ENCODE results near the gene ADAM8.

DNA sequence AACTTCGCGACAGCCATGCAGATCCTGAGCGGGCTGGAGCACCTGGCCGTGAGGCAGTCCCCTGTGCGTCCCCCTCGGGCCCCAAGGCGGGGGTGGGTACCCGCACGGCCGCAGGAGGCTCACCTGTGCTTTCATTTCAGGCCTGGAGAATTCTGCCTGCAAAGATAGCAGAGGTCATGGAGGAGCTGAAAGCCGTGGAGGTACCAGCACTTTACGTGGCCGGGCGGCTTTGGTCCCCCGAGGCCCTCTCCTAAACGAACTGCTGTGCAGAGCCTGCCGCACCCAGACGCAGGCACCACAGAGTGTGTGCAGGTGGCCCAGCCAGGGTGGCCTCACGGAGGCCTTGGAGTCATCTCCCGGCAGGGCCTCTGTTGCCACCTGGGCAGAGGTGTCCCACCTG is 57.8 kb downstream of the ADAM8 start:
- TF ChIP-seq, protein P1, sequence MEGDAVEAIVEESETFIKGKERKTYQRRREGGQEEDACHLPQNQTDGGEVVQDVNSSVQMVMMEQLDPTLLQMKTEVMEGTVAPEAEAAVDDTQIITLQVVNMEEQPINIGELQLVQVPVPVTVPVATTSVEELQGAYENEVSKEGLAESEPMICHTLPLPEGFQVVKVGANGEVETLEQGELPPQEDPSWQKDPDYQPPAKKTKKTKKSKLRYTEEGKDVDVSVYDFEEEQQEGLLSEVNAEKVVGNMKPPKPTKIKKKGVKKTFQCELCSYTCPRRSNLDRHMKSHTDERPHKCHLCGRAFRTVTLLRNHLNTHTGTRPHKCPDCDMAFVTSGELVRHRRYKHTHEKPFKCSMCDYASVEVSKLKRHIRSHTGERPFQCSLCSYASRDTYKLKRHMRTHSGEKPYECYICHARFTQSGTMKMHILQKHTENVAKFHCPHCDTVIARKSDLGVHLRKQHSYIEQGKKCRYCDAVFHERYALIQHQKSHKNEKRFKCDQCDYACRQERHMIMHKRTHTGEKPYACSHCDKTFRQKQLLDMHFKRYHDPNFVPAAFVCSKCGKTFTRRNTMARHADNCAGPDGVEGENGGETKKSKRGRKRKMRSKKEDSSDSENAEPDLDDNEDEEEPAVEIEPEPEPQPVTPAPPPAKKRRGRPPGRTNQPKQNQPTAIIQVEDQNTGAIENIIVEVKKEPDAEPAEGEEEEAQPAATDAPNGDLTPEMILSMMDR (IDR thresholded peaks at IDR 0.05; ENCODE audit: borderline replicate concordance, extremely low read depth, low read length, poor library complexity, severe bottlenecking), result no peak
- no peak for TF ChIP-seq EZH2 (IDR thresholded peaks at IDR 0.05; ENCODE audit: borderline replicate concordance, low read depth, low read length, severe bottlenecking)

All from DND-41 (cell line).